GM18505 (cell line): ENCODE measurements around the gene ZDHHC1.
"Not testable (repeated sequence)": the region's sequence is repeated elsewhere in the genome, so short reads cannot be mapped to it uniquely, and the experiment has no call there.

Source experiments
- ATAC-seq: cut with Tn5 transposase; IDR thresholded peaks from one replicate; pipeline ENCODE4 v1.9.1; 2021; ENCODE audit not compliant: unreplicated experiment
- POLR2A ChIP-seq: IDR thresholded peaks from 4 replicates; pipeline ENCODE4 v1.6.1; 2011; ENCODE audit warnings: borderline replicate concordance; ENCODE audit not compliant: insufficient read depth, insufficient read length; ENCODE audit errors: extremely low read depth

Gene ZDHHC1

GRCh38 chr16:67419931-67420330 lies 3.7 kb upstream of the ZDHHC1 start:
- no peak for ATAC-seq

DNA sequence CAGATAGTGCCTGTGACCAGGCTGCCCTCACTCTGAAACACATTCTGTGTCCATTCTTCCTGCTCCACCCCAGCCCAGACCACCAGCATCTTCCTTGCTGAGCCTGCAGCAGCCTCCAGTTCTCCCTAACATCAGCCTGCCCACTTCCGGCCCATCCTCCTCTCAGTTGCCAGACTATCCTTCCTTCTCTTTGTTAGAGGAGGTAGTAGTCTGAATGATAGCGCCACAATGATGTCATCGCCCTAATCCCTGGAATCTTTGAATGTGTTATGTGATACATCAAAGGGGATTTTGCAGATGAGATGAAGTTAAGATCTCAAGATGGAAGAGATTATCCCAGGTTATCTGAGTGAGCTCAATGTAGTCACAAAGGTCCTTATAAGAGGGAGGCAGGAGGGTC lies 3.2 kb upstream of the ZDHHC1 start:
- ATAC-seq, result no peak

More at GRCh38 chr16:67419931-67420330, 3.7 kb upstream of the ZDHHC1 start:
- no peak for TF ChIP-seq POLR2A

GRCh38 chr16:67417333-67418061 lies 1.2 kb upstream of the ZDHHC1 start:
- TF ChIP-seq POLR2A, result no peak
- no peak for ATAC-seq

More for the DNA sequence above, 3.2 kb upstream of the ZDHHC1 start:
- TF ChIP-seq POLR2A, result no peak

- ATAC-seq, result not testable (repeated sequence)
These were observed 856 bp downstream of the ZDHHC1 start for GRCh38 chr16:67415421-67415820.

- TF ChIP-seq POLR2A, result no peak
These were observed 2.0 kb downstream of the ZDHHC1 start for GRCh38 chr16:67413978-67414911.

GRCh38 chr16:67412294-67412693 lies 4.0 kb downstream of the ZDHHC1 start:
- ATAC-seq, result no peak

More at GRCh38 chr16:67413978-67414911, 2.0 kb downstream of the ZDHHC1 start:
- no peak for ATAC-seq

DNA sequence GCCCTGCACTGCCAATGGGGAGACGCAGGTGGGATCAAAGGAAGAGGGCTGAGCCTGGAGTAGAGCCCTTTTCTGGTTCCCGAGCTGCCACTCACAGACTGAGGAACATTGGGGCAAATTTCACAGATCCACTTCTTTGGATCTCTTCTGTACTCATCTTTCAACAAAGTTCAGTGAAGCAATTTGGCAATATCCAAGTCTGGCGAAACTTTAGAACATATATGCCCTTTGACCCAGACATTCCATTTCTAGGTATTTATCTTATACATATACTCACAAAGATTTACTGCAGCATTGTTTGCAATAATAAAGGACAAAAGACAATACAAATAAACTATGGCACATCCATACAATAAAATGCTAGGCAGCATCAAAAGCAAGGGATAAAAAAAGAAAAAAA lies 4.9 kb downstream of the ZDHHC1 start:
- no peak for TF ChIP-seq POLR2A
- no peak for ATAC-seq

More at GRCh38 chr16:67412294-67412693, 4.0 kb downstream of the ZDHHC1 start:
- no peak for TF ChIP-seq POLR2A

- no peak for ATAC-seq
These were observed 6.6 kb downstream of the ZDHHC1 start for GRCh38 chr16:67409631-67410030.

GRCh38 chr16:67407788-67408452 lies 8.4 kb downstream of the ZDHHC1 start:
- no peak for TF ChIP-seq POLR2A
- ATAC-seq, result no peak

More at GRCh38 chr16:67409631-67410030, 6.6 kb downstream of the ZDHHC1 start:
- no peak for TF ChIP-seq POLR2A

DNA sequence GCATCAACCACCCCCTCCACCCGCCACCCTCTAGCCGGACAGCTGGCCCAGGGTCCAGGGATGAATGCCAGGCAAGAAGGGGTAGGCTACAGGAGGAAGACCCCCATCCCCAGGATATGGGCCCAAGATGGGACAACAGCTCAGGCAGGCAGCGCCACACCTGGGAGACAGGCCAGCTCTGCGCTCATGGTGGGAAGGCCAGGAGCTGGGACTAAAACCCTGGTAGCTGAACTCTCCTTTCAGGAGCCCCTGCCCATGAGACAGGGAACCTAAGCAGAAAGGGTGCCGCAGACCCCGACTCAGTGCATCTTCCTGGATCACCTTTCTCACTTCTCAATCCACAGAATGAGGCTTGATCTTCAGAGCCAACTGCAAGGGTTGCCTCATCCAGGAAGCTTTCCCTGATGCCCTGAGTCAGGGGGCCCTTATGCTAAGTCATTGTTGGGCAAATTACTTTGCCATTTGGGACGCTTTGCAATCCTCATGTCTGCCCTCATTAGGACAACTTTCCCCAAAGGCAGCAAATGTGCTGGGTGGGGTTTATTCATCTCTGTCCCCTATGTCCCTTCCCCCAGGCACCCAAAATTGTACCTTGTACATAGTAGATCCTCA lies 9.0 kb downstream of the ZDHHC1 start:
- no peak for ATAC-seq
- TF ChIP-seq POLR2A, result no peak

- no peak for ATAC-seq
These were observed 9.9 kb downstream of the ZDHHC1 start for GRCh38 chr16:67406111-67406971.

GRCh38 chr16:67405336-67405735 lies 10.9 kb downstream of the ZDHHC1 start:
- no peak for ATAC-seq
- no peak for TF ChIP-seq POLR2A

More at GRCh38 chr16:67406111-67406971, 9.9 kb downstream of the ZDHHC1 start:
- TF ChIP-seq POLR2A, result no peak
